Psoas muscle (tissue), 8 donors: ENCODE measurements around the gene UTF1. TPM values are rescaled to one million over a fixed set of nuclear protein-coding genes. Genes with fewer than 3 reads are reported as not detected.

Experiments
- ATAC-seq, 4 donors: fragments of 200-7000 bp; cut with Tn5 transposase; one replicate each; pipeline ENCODE4 v1.9.1; 2020; ENCODE audit warnings: moderate library complexity in 3 of 4, mild to moderate bottlenecking in 2 of 4
- DNase-seq, 2 donors: peaks; one replicate each; pipeline ENCODE4 v3.0.0-alpha.2; 2020
- H3K27ac ChIP-seq: fragments of 200-600 bp; one replicate; pipeline ENCODE4 v1.8.0; 2022
- H3K27me3 ChIP-seq, 3 donors: fragments of 200-600 bp in 1 of 3; one replicate each; pipeline versions ENCODE4 v1.6.1 to v1.8.0; 2013 to 2022; ENCODE audit warnings: low read length in 2 of 3, mild to moderate bottlenecking in 2 of 3, moderate library complexity in 1 of 3; ENCODE audit not compliant: insufficient read depth in 3 of 3
- H3K36me3 ChIP-seq, 2 donors: fragments of 200-600 bp in 1 of 2; one replicate each; pipeline versions ENCODE4 v1.6.1 to v1.8.0; 2013 to 2022; ENCODE audit warnings: low read depth in 1 of 2, mild to moderate bottlenecking in 1 of 2, moderate library complexity in 1 of 2; ENCODE audit not compliant: insufficient read depth in 1 of 2
- H3K4me1 ChIP-seq: fragments of 200-600 bp; one replicate; pipeline ENCODE4 v1.8.0; 2022
- H3K4me3 ChIP-seq: fragments of 200-600 bp; one replicate; pipeline ENCODE4 v1.8.0; 2022; ENCODE audit warnings: mild to moderate bottlenecking
- H3K9me3 ChIP-seq: fragments of 200-600 bp; one replicate; pipeline ENCODE4 v1.8.0; 2022
- WGBS, 3 donors: extraction: QIAGEN DNeasy Blood & Tissue Kit; methylation state at CpG; one replicate each; pipeline versions ENCODE4 v1.1.6 to v1.1.7; 2013; 5-methylcytosine and 5-hydroxymethylcytosine counted together
- intact Hi-C, 2 donors: fragments of 100-400 bp; cut with DNase I; formaldehyde crosslinking; loops; one replicate each; pipeline versions ENCODE4 v1.11.0 to v1.14.2; 2022
- polyA plus RNA-seq, 3 donors: library from polyadenylated mRNA; stranded (reverse); fragments of 200-250 nt; gene quantifications; one replicate each; pipeline ENCODE4 v1.2.3, GENCODE V29; 2013
- total RNA-seq, 4 donors: library from RNA; stranded (reverse); fragmentation: NEBNext Ultra II Directional in 2 of 4; extraction: Animal tissue kit (Norgen Biotek cat#: 25700) in 2 of 4; gene quantifications; one replicate each; pipeline versions ENCODE4 v1.2.1 to v1.2.4, GENCODE V29; 2021 to 2023
- TF ChIP-seq, protein P1 (sequence below): fragments of 200-600 bp; IDR thresholded peaks from one replicate; pipeline ENCODE4 v1.8.0; 2022; ENCODE audit warnings: antibody characterized with exemption
- donor health status: healthy with polysubstance abuse.
- donor health status: DM: no; HTN: no; CAD: no; lungs with moderate emphysema.
- donor health status: Bipolar disorder and iron deficiency.
- donor health status: healthy.
- donor health status: DM: yes; HTN: yes; CAD: no.
- donor health status: DM: no; HTN: no; CAD: no.
- donor health status: DM: no; HTN: no; CAD: no.
- donor health status: DM: yes; HTN: yes; CAD: no.

UTF1 gene
- total and polyA plus RNA-seq, 7 donors: not detected

DNA sequence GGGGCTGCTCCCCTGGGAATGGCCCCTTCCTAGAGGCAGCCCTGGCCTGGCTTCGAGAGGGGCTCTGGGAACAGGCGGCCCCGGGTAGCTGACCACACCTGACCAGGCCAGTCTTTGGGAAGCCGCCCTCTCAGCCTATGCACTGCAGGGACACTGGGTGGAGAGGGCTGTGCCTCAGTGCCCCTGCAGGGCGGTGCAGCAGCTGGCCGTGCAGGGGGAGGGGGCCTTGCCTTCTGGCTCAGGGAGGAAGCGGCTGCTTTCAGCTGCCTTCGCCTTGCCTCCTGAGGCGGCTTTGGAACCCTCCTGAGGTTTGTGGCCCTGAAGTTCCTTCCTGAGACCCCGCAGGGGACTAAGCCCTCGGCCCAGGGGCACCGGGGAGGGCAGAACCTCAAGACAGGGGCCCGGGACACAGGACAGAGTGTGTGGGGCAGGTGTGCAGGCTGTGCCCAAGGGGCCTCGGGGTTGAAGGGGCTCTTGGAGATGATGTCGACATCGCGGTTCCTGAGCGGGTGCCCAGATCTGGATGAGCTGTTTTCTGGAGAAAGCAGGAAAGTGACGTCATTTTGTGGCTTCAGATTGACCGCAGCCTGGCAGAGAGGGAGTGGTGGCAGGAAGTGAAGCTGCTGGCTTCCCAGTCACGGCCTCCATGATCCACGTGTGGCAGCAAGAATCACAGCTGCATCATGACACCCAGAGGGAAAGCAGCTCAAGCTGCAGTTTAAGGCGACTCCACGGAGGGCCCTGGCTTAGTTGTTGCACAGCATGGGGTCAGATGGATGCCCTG is 29.0 kb downstream of the UTF1 start:
- Histone ChIP-seq H3K27ac (peak overlapping the region; percentile 46), H3K36me3 (no peaks in the 10 kb centered on the region), H3K27me3 (no peaks in the 10 kb centered on the region), H3K4me3 (no peak overlapping the region), H3K9me3 (no peaks in the 10 kb centered on the region), H3K4me1 (peaks cover 15% of the 10 kb centered on the region)
- intact Hi-C loops: no loop called here
- peak; percentile 88 to 91 for DNase-seq
- TF ChIP-seq, protein P1, sequence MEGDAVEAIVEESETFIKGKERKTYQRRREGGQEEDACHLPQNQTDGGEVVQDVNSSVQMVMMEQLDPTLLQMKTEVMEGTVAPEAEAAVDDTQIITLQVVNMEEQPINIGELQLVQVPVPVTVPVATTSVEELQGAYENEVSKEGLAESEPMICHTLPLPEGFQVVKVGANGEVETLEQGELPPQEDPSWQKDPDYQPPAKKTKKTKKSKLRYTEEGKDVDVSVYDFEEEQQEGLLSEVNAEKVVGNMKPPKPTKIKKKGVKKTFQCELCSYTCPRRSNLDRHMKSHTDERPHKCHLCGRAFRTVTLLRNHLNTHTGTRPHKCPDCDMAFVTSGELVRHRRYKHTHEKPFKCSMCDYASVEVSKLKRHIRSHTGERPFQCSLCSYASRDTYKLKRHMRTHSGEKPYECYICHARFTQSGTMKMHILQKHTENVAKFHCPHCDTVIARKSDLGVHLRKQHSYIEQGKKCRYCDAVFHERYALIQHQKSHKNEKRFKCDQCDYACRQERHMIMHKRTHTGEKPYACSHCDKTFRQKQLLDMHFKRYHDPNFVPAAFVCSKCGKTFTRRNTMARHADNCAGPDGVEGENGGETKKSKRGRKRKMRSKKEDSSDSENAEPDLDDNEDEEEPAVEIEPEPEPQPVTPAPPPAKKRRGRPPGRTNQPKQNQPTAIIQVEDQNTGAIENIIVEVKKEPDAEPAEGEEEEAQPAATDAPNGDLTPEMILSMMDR: no peak
- 43 to 52% (median 44%) methylated on average over 21 to 24 of the region's 24 CpGs for WGBS, 3 donors
- ATAC-seq: peak; percentile 10 to 48 (median 27)

DNA sequence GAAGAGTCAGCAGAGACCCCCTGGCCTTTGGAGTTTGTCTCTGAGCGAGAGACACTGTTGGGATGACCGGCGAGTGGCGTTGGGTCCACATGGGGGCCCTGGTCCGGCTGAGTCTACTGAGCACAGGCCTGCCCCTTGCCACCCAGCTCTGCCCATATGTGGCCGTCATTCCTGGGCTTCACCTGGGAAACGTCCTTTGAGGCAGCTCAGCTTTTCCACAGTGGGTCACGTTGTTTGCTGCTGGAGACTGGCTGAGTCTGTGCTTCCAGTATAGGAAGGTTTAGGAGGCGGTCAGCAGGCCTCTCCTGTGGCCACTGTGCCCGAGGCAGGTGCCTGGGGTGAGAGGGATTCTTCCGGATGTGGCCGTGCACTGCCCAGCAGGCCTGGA is 29.6 kb downstream of the UTF1 start:
- H3K27me3 ChIP-seq: no peaks in the 10 kb centered on the region
- TF ChIP-seq, protein P1: no peak
- peaks cover 15% of the 10 kb centered on the region for H3K4me1 ChIP-seq
- WGBS, 3 donors: 67 to 70% (median 69%) methylated on average over 11 to 12 of the region's 12 CpGs
- DNase-seq: no peak
- intact Hi-C loops: no loop called here
- H3K27ac ChIP-seq: peak overlapping the region; percentile 46
- no peak overlapping the region for H3K4me3 ChIP-seq
- H3K36me3 ChIP-seq: no peaks in the 10 kb centered on the region
- no peak for ATAC-seq
- H3K9me3 ChIP-seq: no peaks in the 10 kb centered on the region

DNA sequence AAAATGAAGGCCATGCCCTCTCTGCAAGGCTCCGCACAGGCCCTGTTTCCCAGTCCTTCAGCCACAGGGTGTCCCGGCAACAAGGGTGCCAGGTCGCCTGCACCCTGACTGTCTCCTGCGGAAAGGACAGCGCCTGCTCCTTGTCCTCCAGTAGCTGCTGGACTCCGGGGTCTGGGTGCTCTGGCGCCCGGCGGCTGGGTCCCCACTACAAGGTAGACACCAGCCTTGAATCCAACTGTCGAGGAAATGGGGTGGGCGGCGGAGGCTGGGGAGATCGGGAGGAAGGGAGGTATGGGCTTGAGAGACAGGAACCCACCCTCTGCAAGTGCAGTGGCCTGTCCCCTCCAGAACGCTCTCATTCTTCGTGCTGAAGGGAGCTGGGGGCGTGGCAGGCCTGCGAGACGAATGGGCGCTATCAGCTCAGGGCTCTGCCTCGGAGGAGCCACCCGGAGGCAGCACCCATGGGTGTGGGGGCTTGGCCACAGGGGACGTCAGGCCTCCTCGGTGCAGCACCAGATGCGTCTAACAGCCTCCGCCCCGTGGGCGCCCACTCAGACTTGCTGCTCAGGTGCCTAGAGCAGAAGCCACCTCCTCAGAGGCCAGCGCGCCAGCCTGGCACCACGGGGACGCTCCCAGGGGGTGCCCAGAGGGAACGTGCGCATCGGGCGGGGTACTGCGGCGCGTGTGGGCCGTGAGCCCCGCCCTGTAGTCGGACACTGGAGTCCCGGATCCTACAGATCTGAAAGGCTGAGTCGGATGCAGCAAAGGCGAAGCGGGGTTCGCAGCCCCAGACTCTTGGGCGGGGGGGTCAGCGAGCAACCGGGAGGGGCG is 31.1 kb downstream of the UTF1 start:
- intact Hi-C loops: loop anchor here in 1 of 2 donors (2.0 kb wide), 1 partner anchor 48 kb away; the partner anchor contains the start of genes TUBGCP2 and ZNF511
- TF ChIP-seq, protein P1: no peak
- Histone ChIP-seq H3K4me3 (peak overlapping the region; percentile 90), H3K36me3 (no peaks in the 10 kb centered on the region), H3K27ac (peak overlapping the region; percentile 92), H3K4me1 (peaks cover 15% of the 10 kb centered on the region), H3K9me3 (no peaks in the 10 kb centered on the region), H3K27me3 (no peaks in the 10 kb centered on the region)
- ATAC-seq (peak; percentile 57 to 74 (median 64)), DNase-seq (peak; percentile 61 to 82)
- whole genome bisulfite sequencing, 3 donors: 17 to 26% (median 20%) methylated on average over 44 to 50 of the region's 50 CpGs

DNA sequence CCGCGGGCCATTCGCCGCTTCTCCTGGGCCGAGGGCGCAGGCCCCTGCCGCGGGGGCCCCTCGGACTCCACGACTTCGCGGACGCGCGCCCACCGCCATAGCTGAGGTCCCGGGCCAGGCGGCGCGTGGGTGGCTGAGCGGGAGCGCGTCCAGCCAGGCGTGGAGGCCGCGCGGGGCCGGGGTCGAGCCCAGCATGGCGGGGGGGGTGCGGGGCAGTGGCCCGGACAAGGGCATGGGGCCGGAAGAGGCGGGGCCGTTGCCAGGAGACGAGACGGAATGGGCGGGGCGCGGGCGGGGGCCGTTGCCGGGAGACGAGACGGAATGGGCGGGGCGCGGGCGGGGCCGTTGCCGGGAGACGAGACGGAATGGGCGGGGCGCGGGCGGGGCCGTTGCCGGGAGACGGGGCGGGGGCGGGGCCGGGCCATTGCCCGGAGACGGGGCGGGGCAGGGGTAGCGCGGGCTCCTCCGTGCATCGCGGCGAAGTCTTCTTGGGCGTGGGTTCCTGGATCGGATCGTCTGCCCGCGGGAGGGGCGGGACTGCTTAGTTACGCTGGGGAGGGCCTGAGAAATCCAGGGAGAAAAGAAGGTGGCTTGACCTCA is 31.8 kb downstream of the UTF1 start:
- Histone ChIP-seq H3K4me3 (peak overlapping the region; percentile 90), H3K27ac (peak overlapping the region; percentile 92), H3K36me3 (no peaks in the 10 kb centered on the region), H3K9me3 (no peaks in the 10 kb centered on the region), H3K27me3 (no peaks in the 10 kb centered on the region), H3K4me1 (peaks cover 15% of the 10 kb centered on the region)
- TF ChIP-seq, protein P1: no peak
- peak; percentile 91 to 95 for DNase-seq
- peak; percentile 88 to 90 (median 88) for ATAC-seq
- intact Hi-C loops: loop anchor here in 1 of 2 donors (2.0 kb wide), 1 partner anchor 47 kb away; the partner anchor contains the start of genes TUBGCP2 and ZNF511
- WGBS, 3 donors: 1 to 2% (median 1%) methylated on average over 26 to 79 of the region's 79 CpGs
